Bronchial epithelial cell (primary cell): ENCODE data around the gene NOTCH1. TPM values are rescaled to one million over a fixed set of nuclear protein-coding genes. Genes with fewer than 3 reads are reported as not detected.

ENCODE experiments used
- DNase-seq: peaks from one replicate; pipeline ENCODE4 v3.0.0-alpha.2; 2010; ENCODE audit warnings: low read depth
- FAIRE-seq: peaks from 2 replicates; lab custom pipeline; 2011; peaks lifted over from hg19 to GRCh38; lab: Jason Lieb, UNC
- H3K27me3 ChIP-seq: 2 replicates; pipeline ENCODE4 v1.5.1; 2011; ENCODE audit warnings: low read length; ENCODE audit not compliant: control insufficient read depth, insufficient read depth
- H3K36me3 ChIP-seq: 2 replicates; pipeline ENCODE4 v1.5.1; 2011; ENCODE audit warnings: low read length; ENCODE audit not compliant: control insufficient read depth, insufficient read depth
- H3K4me3 ChIP-seq: 2 replicates; pipeline ENCODE4 v1.5.1; 2011; ENCODE audit warnings: mild to moderate bottlenecking, low read depth, low read length, control low read depth
- CTCF ChIP-seq: IDR thresholded peaks from 2 replicates; pipeline ENCODE4 v1.5.1; 2011; ENCODE audit warnings: mild to moderate bottlenecking, moderate library complexity, low read length, control low read depth, inconsistent platforms; ENCODE audit not compliant: insufficient read depth, severe bottlenecking
- total RNA-seq: library from RNA; depleted of rRNA; stranded (reverse); fragments of >200 nt; gene quantifications from 2 replicates; pipeline ENCODE4 v1.2.1, GENCODE V29; 2014

The NOTCH1 gene
- total RNA-seq, 1 donor from 2014 or later = 70.0 TPM

- DNase-seq (no peak), FAIRE-seq (no peak)
- TF ChIP-seq CTCF = no peak
- no peak overlapping the region for H3K4me3 ChIP-seq
- no peaks in the 10 kb centered on the region for H3K27me3 ChIP-seq
- peaks cover 49% of the 10 kb centered on the region for H3K36me3 ChIP-seq
These were observed 12.8 kb downstream of the NOTCH1 start for GRCh38 chr9:136532799-136533774.

- DNase-seq (no peak), FAIRE-seq (no peak)
- peaks cover 53% of the 10 kb centered on the region for H3K36me3 ChIP-seq
- no peak overlapping the region for H3K4me3 ChIP-seq
- no peaks in the 10 kb centered on the region for H3K27me3 ChIP-seq
- no peak for TF ChIP-seq CTCF
These were observed 13.7 kb downstream of the NOTCH1 start for GRCh38 chr9:136531904-136532798.

- Histone ChIP-seq H3K36me3 (peaks cover 51% of the 10 kb centered on the region), H3K4me3 (no peak overlapping the region), H3K27me3 (no peaks in the 10 kb centered on the region)
- TF ChIP-seq CTCF = no peak
- DNase-seq (no peak), FAIRE-seq (no peak)
These were observed 14.5 kb downstream of the NOTCH1 start for GRCh38 chr9:136531186-136531903.

- TF ChIP-seq CTCF = no peak
- DNase-seq = no peak
- Histone ChIP-seq H3K4me3 (no peak overlapping the region), H3K36me3 (peaks cover 52% of the 10 kb centered on the region), H3K27me3 (no peaks in the 10 kb centered on the region)
- FAIRE-seq = no peak
These were observed 15.3 kb downstream of the NOTCH1 start for GRCh38 chr9:136530461-136531089.
